DND-41 (cell line): ENCODE measurements around the gene CEP112.

ENCODE experiments used
- ATAC-seq: fragments of 200-7000 bp; cut with Tn5 transposase; 3 replicates; pipeline ENCODE4 v1.9.1; 2021; ENCODE audit warnings: low read depth; ENCODE audit not compliant: insufficient read depth
- DNase-seq: peaks from one replicate; pipeline ENCODE4 v3.0.0-alpha.2; 2020
- H2AFZ ChIP-seq: 2 replicates; pipeline ENCODE4 v1.6.0; 2012; ENCODE audit warnings: low read depth, low read length
- H3K27ac ChIP-seq: 2 replicates; pipeline ENCODE4 v1.5.1; 2012; ENCODE audit warnings: low read length, inconsistent platforms
- H3K27me3 ChIP-seq: fragments of 200-600 bp; sonication (generic); 2 replicates; pipeline ENCODE4 v1.6.0; 2012; ENCODE audit warnings: low read length, mild to moderate bottlenecking, inconsistent platforms; ENCODE audit not compliant: insufficient read depth, poor library complexity
- H3K36me3 ChIP-seq: 2 replicates; pipeline ENCODE4 v1.5.1; 2012; ENCODE audit warnings: low read length, inconsistent platforms; ENCODE audit not compliant: insufficient read depth
- H3K4me1 ChIP-seq: 2 replicates; pipeline ENCODE4 v1.5.1; 2012; ENCODE audit warnings: mild to moderate bottlenecking, low read length; ENCODE audit not compliant: insufficient read depth
- H3K4me2 ChIP-seq: 2 replicates; pipeline ENCODE4 v1.6.0; 2012; ENCODE audit warnings: mild to moderate bottlenecking, moderate library complexity, low read length, inconsistent platforms; ENCODE audit not compliant: insufficient read depth
- H3K4me3 ChIP-seq, 2 experiments: fragments of 200-600 bp in 1 of 2; shearing (Covaris generic) in 1 of 2; 2 replicates each; pipeline ENCODE4 v1.5.1; 2012 to 2016; ENCODE audit warnings: inconsistent platforms in 2 of 2, low read length in 2 of 2, mild to moderate bottlenecking in 2 of 2, low read depth in 1 of 2, moderate library complexity in 1 of 2
- H3K79me2 ChIP-seq: 2 replicates; pipeline ENCODE4 v1.6.0; 2012; ENCODE audit warnings: low read length, inconsistent platforms; ENCODE audit not compliant: insufficient read depth
- H3K9ac ChIP-seq: 2 replicates; pipeline ENCODE4 v1.6.0; 2012; ENCODE audit warnings: low read depth, mild to moderate bottlenecking, inconsistent platforms, low read length, moderate library complexity
- H3K9me3 ChIP-seq: 2 replicates; pipeline ENCODE4 v1.5.1; 2012; ENCODE audit warnings: low read length, moderate library complexity, mild to moderate bottlenecking, inconsistent platforms; ENCODE audit not compliant: insufficient read depth, severe bottlenecking
- H4K20me1 ChIP-seq: 2 replicates; pipeline ENCODE4 v1.6.0; 2012; ENCODE audit warnings: low read length; ENCODE audit not compliant: insufficient read depth
- CTCF ChIP-seq: IDR thresholded peaks from 2 replicates; pipeline ENCODE4 v1.5.1; 2012; ENCODE audit warnings: borderline replicate concordance, low read length, moderate library complexity, mild to moderate bottlenecking; ENCODE audit not compliant: poor library complexity, severe bottlenecking; ENCODE audit errors: extremely low read depth
- EZH2 ChIP-seq: IDR thresholded peaks from 3 replicates; pipeline ENCODE4 v1.6.1; 2012; ENCODE audit warnings: borderline replicate concordance, low read depth, mild to moderate bottlenecking, moderate library complexity, low read length, inconsistent platforms; ENCODE audit not compliant: severe bottlenecking

CEP112 gene

DNA sequence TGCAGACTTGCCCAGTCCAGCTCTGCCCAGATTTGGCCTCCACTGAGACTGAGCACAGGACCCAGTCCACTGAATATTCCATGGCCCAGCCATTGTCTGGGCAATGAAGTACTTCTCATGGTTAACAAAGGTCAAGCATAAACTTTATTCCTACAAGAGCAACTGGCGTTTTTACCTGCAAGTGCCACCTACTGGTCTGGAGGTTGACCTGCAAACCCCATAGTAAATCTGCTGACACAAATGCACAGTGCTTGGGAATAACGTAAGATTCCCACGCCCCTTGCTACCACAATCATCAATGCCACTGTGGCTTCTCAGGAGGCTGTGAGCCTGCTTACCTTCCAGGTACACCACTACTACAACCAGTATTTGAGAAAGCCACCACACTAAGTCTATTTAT lies 170.2 kb downstream of the CEP112 start:
- H3K27ac ChIP-seq, result no peak overlapping the region
- DNase-seq (no peak), ATAC-seq (no peak)
- TF ChIP-seq CTCF (peak; percentile 19), EZH2 (no peak)
- H3K4me3 ChIP-seq, result no peak overlapping the region
- H3K79me2 ChIP-seq, result no peaks in the 10 kb centered on the region
- peaks cover 10% of the 10 kb centered on the region for H3K4me1 ChIP-seq
- no peaks in the 10 kb centered on the region for H3K27me3 ChIP-seq
- no peaks in the 10 kb centered on the region for H3K36me3 ChIP-seq
- peaks cover 20% of the 10 kb centered on the region for H3K9me3 ChIP-seq
- H2AFZ ChIP-seq, result no peak overlapping the region
- no peak overlapping the region for H3K9ac ChIP-seq
- H4K20me1 ChIP-seq, result no peaks in the 10 kb centered on the region
- H3K4me2 ChIP-seq, result no peak overlapping the region

DNA sequence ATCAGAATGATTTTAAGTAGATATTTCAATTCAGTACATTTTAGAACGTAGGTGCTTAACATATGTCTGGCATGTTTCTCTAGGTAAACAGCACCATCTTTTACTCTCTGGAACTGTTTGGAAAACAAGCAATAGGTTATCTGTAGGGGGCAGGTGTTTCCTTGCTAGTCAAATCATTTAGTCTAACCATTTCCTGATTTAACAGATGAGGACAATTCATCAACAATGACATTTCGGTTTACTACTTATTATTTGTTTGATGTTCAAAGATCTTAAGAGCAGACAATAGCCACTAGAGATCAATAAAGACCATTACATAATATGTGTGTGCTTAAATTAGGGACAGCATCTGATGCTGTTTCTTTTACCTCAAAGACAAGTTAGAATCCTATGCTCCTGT lies 173.1 kb downstream of the CEP112 start:
- Histone ChIP-seq H4K20me1 (no peaks in the 10 kb centered on the region), H3K27ac (no peak overlapping the region), H3K4me2 (no peak overlapping the region), H3K36me3 (no peaks in the 10 kb centered on the region), H3K27me3 (no peaks in the 10 kb centered on the region), H3K79me2 (no peaks in the 10 kb centered on the region), H3K4me1 (peaks cover 25% of the 10 kb centered on the region), H3K9ac (no peak overlapping the region), H3K9me3 (peaks cover 10% of the 10 kb centered on the region), H2AFZ (no peak overlapping the region), H3K4me3 (no peak overlapping the region)
- DNase-seq (no peak), ATAC-seq (no peak)
- TF ChIP-seq CTCF (no peak), EZH2 (no peak)

DNA sequence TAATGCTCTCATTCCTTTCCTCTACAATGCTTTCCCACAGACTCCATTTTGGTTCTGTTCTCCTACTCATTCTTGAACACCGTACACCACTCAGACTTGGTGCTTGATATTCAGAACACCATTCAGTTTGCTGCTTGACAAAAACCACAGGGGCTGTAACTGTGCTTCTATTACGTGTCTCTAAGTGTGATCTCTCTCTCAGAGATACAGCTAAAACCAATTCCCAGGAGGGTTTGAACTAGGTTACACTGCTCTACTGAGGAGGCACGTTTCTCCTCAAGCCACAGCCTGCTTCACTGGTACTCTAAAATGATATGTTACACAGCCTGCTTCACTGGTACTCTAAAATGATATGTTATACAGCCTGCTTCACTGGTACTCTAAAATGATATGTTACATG lies 175.7 kb downstream of the CEP112 start:
- H3K9me3 ChIP-seq, result no peaks in the 10 kb centered on the region
- peak overlapping the region; percentile 45; the same call in 1 of the 2 replicates for H2AFZ ChIP-seq
- H3K27ac ChIP-seq, result peak overlapping the region; percentile 53
- TF ChIP-seq EZH2, result no peak
- no peak for TF ChIP-seq CTCF
- no peaks in the 10 kb centered on the region for H3K27me3 ChIP-seq
- 0 out of 2 replicates have a peak overlapping the region, but pooled peaks have one; percentile 1 for H3K4me2 ChIP-seq
- peaks cover 25% of the 10 kb centered on the region for H3K4me1 ChIP-seq
- H3K4me3 ChIP-seq, result no peak overlapping the region
- H3K36me3 ChIP-seq, result no peaks in the 10 kb centered on the region
- no peaks in the 10 kb centered on the region for H3K79me2 ChIP-seq
- H3K9ac ChIP-seq, result no peak overlapping the region
- H4K20me1 ChIP-seq, result no peaks in the 10 kb centered on the region
- ATAC-seq (peak; percentile 91), DNase-seq (peak; percentile 39)

GRCh38 chr17:66008680-66009079 lies 183.3 kb downstream of the CEP112 start:
- Histone ChIP-seq H3K27ac (no peak overlapping the region), H3K9ac (no peak overlapping the region), H2AFZ (no peak overlapping the region), H4K20me1 (no peaks in the 10 kb centered on the region), H3K27me3 (no peaks in the 10 kb centered on the region), H3K4me1 (no peaks in the 10 kb centered on the region), H3K79me2 (no peaks in the 10 kb centered on the region), H3K36me3 (no peaks in the 10 kb centered on the region), H3K4me3 (no peak overlapping the region), H3K4me2 (no peak overlapping the region), H3K9me3 (no peaks in the 10 kb centered on the region)
- no peak for TF ChIP-seq EZH2
- no peak for TF ChIP-seq CTCF
- ATAC-seq (no peak), DNase-seq (no peak)
